Measurements from ENCODE around the gene CUTC. TPM values are rescaled to one million over a fixed set of nuclear protein-coding genes. Genes with fewer than 3 reads are reported as not detected.

CUTC gene
- polyA plus RNA-seq, 2 of the 4 experiments (the other 2 are of a cell fraction), result 47.6 to 66.5 TPM

GRCh38 chr10:99769706-99770105 is 37.7 kb downstream of the CUTC start:
- no peak for FAIRE-seq
- CTCF ChIA-PET, result interaction anchor here (0.6 to 1.6 kb wide), 2 partner anchors 8 to 15 kb away, joined by 3 to 6 read pairs; no protein-coding TSS in a partner anchor

GRCh38 chr10:99770408-99771045 is 38.5 kb downstream of the CUTC start:
- no peak for ATAC-seq
- Histone ChIP-seq H3K4me2 (no peak overlapping the region), H3K27ac (peak overlapping the region in 1 of 2 experiments; percentile 44; a peak in 2 of 6 replicates), H3K4me3 (no peak overlapping the region), H3K9me3 (no peaks in the 10 kb centered on the region), H3K4me1 (peaks cover 18% of the 10 kb centered on the region)
- DNase-seq (ENCODE audit: low read depth in 1 of 2, low spot score in 1 of 2), result no peak
- 75% methylated on average over 4 of the region's 4 CpGs for WGBS (ENCODE audit: missing lambda C conversion rate)
- ChIA-PET POLR2A (no interaction called here), CTCF (no interaction called here)
- peak; percentile 90 for FAIRE-seq
- TF ChIP-seq, protein P1, sequence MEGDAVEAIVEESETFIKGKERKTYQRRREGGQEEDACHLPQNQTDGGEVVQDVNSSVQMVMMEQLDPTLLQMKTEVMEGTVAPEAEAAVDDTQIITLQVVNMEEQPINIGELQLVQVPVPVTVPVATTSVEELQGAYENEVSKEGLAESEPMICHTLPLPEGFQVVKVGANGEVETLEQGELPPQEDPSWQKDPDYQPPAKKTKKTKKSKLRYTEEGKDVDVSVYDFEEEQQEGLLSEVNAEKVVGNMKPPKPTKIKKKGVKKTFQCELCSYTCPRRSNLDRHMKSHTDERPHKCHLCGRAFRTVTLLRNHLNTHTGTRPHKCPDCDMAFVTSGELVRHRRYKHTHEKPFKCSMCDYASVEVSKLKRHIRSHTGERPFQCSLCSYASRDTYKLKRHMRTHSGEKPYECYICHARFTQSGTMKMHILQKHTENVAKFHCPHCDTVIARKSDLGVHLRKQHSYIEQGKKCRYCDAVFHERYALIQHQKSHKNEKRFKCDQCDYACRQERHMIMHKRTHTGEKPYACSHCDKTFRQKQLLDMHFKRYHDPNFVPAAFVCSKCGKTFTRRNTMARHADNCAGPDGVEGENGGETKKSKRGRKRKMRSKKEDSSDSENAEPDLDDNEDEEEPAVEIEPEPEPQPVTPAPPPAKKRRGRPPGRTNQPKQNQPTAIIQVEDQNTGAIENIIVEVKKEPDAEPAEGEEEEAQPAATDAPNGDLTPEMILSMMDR (IDR thresholded peaks at IDR 0.05), result no peak
- TF ChIP-seq HOXB13 (CRISPR knock-in tag; IDR thresholded peaks at IDR 0.05; ENCODE audit: low read depth), result no peak
- no peak for TF ChIP-seq BCL3 (IDR thresholded peaks at IDR 0.05)
- TF ChIP-seq RARB (CRISPR knock-in tag; IDR thresholded peaks at IDR 0.05), result no peak
- TF ChIP-seq, protein P2, sequence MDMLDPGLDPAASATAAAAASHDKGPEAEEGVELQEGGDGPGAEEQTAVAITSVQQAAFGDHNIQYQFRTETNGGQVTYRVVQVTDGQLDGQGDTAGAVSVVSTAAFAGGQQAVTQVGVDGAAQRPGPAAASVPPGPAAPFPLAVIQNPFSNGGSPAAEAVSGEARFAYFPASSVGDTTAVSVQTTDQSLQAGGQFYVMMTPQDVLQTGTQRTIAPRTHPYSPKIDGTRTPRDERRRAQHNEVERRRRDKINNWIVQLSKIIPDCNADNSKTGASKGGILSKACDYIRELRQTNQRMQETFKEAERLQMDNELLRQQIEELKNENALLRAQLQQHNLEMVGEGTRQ (IDR thresholded peaks at IDR 0.05), result no peak
- no peak for TF ChIP-seq FOSB (CRISPR knock-in tag; IDR thresholded peaks at IDR 0.05)
- TF ChIP-seq TP53 (CRISPR knock-in tag; IDR thresholded peaks at IDR 0.05), result no peak
- TF ChIP-seq PHF8 (IDR thresholded peaks at IDR 0.05; ENCODE audit: borderline replicate concordance, low read depth), result no peak

More at GRCh38 chr10:99769706-99770105, 37.7 kb downstream of the CUTC start:
- Histone ChIP-seq H3K9me3 (no peaks in the 10 kb centered on the region), H3K4me2 (no peak overlapping the region), H3K4me1 (peaks cover 10% of the 10 kb centered on the region), H3K4me3 (no peak overlapping the region), H3K27ac (peak overlapping the region in 1 of 2 experiments; percentile 44; a peak in 1 of 6 replicates)
- ATAC-seq (no peak), DNase-seq (ENCODE audit: low read depth in 1 of 2, low spot score in 1 of 2) (no peak)
- WGBS (ENCODE audit: missing lambda C conversion rate), result 90% methylated on average over 5 of the region's 5 CpGs
- POLR2A ChIA-PET, result interaction anchor here (1.8 kb wide), 1 partner anchor 38 kb away, joined by 7 read pairs; the partner anchor contains the start of genes COX15 and CUTC
- TF ChIP-seq PHF8 (IDR thresholded peaks at IDR 0.05; ENCODE audit: borderline replicate concordance, low read depth) (no peak), RAD21 (conservative IDR thresholded peaks at IDR 0.05 in 1 of 2, IDR thresholded peaks at IDR 0.05 in 1 of 2) (no peak), TP53 (CRISPR knock-in tag; IDR thresholded peaks at IDR 0.05) (no peak), FOXS1 (CRISPR knock-in tag; IDR thresholded peaks at IDR 0.05) (no peak), MAX (IDR thresholded peaks at IDR 0.05) (no peak), EHMT2 (IDR thresholded peaks at IDR 0.05; ENCODE audit: low read depth) (no peak), CBX2 (IDR thresholded peaks at IDR 0.05; ENCODE audit: borderline replicate concordance, low read depth) (no peak), RCOR1 (IDR thresholded peaks at IDR 0.05; ENCODE audit: low read depth, low read length) (no peak), REST (IDR thresholded peaks at IDR 0.05) (no peak), ZNF302 (CRISPR knock-in tag; IDR thresholded peaks at IDR 0.05) (no peak), HOXB13 (CRISPR knock-in tag; IDR thresholded peaks at IDR 0.05; ENCODE audit: low read depth) (no peak), CEBPB (IDR thresholded peaks at IDR 0.05) (no peak), TFCP2L1 (CRISPR knock-in tag; IDR thresholded peaks at IDR 0.05) (no peak), HMGXB4 (CRISPR knock-in tag; IDR thresholded peaks at IDR 0.05; ENCODE audit: borderline replicate concordance) (no peak), MAZ (IDR thresholded peaks at IDR 0.05; ENCODE audit: borderline replicate concordance, low read depth, low read length) (no peak), POLR2A (IDR thresholded peaks at IDR 0.05; ENCODE audit: low read length) (no peak)
- TF ChIP-seq, protein P2 (IDR thresholded peaks at IDR 0.05), result no peak

Measured in A549 (cell line).